Fibroblast of skin of back (primary cell): ENCODE data around the gene PCDHGC4.

ENCODE experiments used
- DNase-seq: peaks from one replicate; pipeline ENCODE4 v3.0.0-alpha.2; 2013

PCDHGC4 gene

GRCh38 chr5:141512911-141513626 lies 28.2 kb downstream of the PCDHGC4 start:
- DNase-seq: peak; percentile 66

- DNase-seq: peak; percentile 90
Observed at GRCh38 chr5:141513627-141514329, 28.9 kb downstream of the PCDHGC4 start.

- peak; percentile 71 for DNase-seq
Observed at GRCh38 chr5:141514330-141515133, 29.7 kb downstream of the PCDHGC4 start.

- no peak for DNase-seq
Observed at GRCh38 chr5:141515141-141515540, 30.3 kb downstream of the PCDHGC4 start.

GRCh38 chr5:141515946-141516671 lies 31.3 kb downstream of the PCDHGC4 start:
- peak; percentile 24 for DNase-seq

- DNase-seq: no peak
Observed at GRCh38 chr5:141516672-141517025, 31.8 kb downstream of the PCDHGC4 start.

GRCh38 chr5:141517312-141517711 lies 32.5 kb downstream of the PCDHGC4 start:
- DNase-seq: no peak

- peak; percentile 62 for DNase-seq
Observed at GRCh38 chr5:141517880-141518617, 33.2 kb downstream of the PCDHGC4 start.

- peak; percentile 26 for DNase-seq
Observed at GRCh38 chr5:141518618-141519015, 33.8 kb downstream of the PCDHGC4 start.

GRCh38 chr5:141519605-141520565 lies 35.1 kb downstream of the PCDHGC4 start:
- no peak for DNase-seq

GRCh38 chr5:141521244-141521781 lies 36.5 kb downstream of the PCDHGC4 start:
- DNase-seq: peak; percentile 99

GRCh38 chr5:141522301-141522700 lies 37.5 kb downstream of the PCDHGC4 start:
- no peak for DNase-seq

- no peak for DNase-seq
Observed at GRCh38 chr5:141523991-141524390, 39.2 kb downstream of the PCDHGC4 start.

GRCh38 chr5:141524604-141525597 lies 40.1 kb downstream of the PCDHGC4 start:
- DNase-seq: peak; percentile 97

- no peak for DNase-seq
Observed at GRCh38 chr5:141525653-141526052, 40.8 kb downstream of the PCDHGC4 start.

- no peak for DNase-seq
Observed at GRCh38 chr5:141527426-141527825, 42.6 kb downstream of the PCDHGC4 start.

- DNase-seq: no peak
Observed at GRCh38 chr5:141528291-141528984, 43.6 kb downstream of the PCDHGC4 start.

GRCh38 chr5:141529002-141529401 lies 44.2 kb downstream of the PCDHGC4 start:
- DNase-seq: peak; percentile 27
